BLaER1 (cell line): ENCODE results near the gene ATP8B4.
A peak's percentile ranks its signal among the peaks of the same experiment; 100 is the strongest.

Source experiments
- H3K27ac ChIP-seq: shearing (Covaris generic); formaldehyde crosslinking; 2 replicates; pipeline ENCODE4 v1.8.1; 2022
- H3K27me3 ChIP-seq: shearing (Covaris generic); formaldehyde crosslinking; 2 replicates; pipeline ENCODE4 v1.8.1; 2022
- H3K36me3 ChIP-seq: shearing (Covaris generic); formaldehyde crosslinking; 2 replicates; pipeline ENCODE4 v1.8.1; 2022
- H3K4me1 ChIP-seq: shearing (Covaris generic); formaldehyde crosslinking; 2 replicates; pipeline ENCODE4 v1.8.1; 2022
- H3K4me2 ChIP-seq: shearing (Covaris generic); formaldehyde crosslinking; 2 replicates; pipeline ENCODE4 v1.8.1; 2022
- H3K4me3 ChIP-seq: shearing (Covaris generic); formaldehyde crosslinking; 2 replicates; pipeline ENCODE4 v1.8.1; 2022
- H3K9ac ChIP-seq: shearing (Covaris generic); formaldehyde crosslinking; 2 replicates; pipeline ENCODE4 v1.8.1; 2022
- H3K9me3 ChIP-seq: shearing (Covaris generic); formaldehyde crosslinking; 2 replicates; pipeline ENCODE4 v1.8.1; 2022
- H4K20me1 ChIP-seq: shearing (Covaris generic); formaldehyde crosslinking; 2 replicates; pipeline ENCODE4 v1.8.1; 2022
- Cebpa-rat ChIP-seq: shearing (Covaris generic); IDR thresholded peaks from 2 replicates; pipeline ENCODE4 v1.8.1; 2022

ATP8B4 gene

DNA sequence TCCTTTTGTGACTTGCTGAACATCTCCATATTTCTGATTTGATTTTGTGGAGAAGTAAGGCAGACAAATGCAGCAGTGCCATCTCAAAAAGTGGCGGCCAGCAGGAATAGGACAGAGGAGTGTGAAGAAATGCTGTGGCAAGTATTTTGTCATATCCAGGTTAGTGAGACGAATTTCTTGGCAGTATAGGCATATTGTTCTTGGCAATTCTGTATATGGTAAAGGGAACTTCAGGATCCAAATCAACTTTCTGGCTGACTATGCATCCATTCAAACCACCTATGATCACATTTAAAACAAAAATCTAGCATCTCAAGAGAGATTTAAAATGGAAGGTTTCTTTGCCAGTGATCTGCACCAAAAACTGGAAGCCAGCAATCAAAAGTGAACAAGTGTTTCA lies 270.2 kb downstream of the ATP8B4 start:
- H3K27me3 ChIP-seq = no peaks in the 10 kb centered on the region
- H4K20me1 ChIP-seq = no peaks in the 10 kb centered on the region
- no peak overlapping the region for H3K4me3 ChIP-seq
- no peaks in the 10 kb centered on the region for H3K36me3 ChIP-seq
- peaks cover 5% of the 10 kb centered on the region; the same call in 1 of the 2 replicates for H3K9me3 ChIP-seq
- H3K9ac ChIP-seq = no peak overlapping the region
- no peak overlapping the region for H3K4me2 ChIP-seq
- H3K4me1 ChIP-seq = peaks cover 18% of the 10 kb centered on the region
- H3K27ac ChIP-seq = no peak overlapping the region
- TF ChIP-seq Cebpa-rat = no peak

DNA sequence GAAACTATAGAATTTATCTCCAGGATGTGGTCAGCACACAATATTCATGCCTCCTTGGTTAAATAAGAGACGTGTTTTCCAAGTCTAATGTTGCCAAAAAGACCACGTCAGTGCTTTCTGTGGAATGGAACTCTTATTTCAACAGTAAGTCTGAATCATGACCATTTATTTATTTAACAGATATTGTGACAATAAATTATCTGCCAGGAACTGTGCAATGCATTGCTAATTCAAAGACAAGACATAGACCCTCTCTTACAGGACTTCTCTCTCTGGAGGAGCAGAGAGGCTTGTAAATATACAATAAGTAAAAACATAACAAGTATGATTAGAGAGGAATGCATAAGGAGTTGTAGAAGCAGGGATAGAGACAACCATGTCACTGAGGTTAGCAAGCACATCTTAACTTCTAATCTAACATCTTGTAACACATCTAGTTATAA lies 270.7 kb downstream of the ATP8B4 start:
- peaks cover 5% of the 10 kb centered on the region; the same call in 1 of the 2 replicates for H3K9me3 ChIP-seq
- H3K4me1 ChIP-seq = peaks cover 18% of the 10 kb centered on the region
- no peaks in the 10 kb centered on the region for H3K27me3 ChIP-seq
- no peaks in the 10 kb centered on the region for H4K20me1 ChIP-seq
- no peak overlapping the region for H3K4me3 ChIP-seq
- H3K27ac ChIP-seq = no peak overlapping the region
- H3K36me3 ChIP-seq = no peaks in the 10 kb centered on the region
- no peak overlapping the region for H3K9ac ChIP-seq
- H3K4me2 ChIP-seq = peak overlapping the region; percentile 48
- no peak for TF ChIP-seq Cebpa-rat

DNA sequence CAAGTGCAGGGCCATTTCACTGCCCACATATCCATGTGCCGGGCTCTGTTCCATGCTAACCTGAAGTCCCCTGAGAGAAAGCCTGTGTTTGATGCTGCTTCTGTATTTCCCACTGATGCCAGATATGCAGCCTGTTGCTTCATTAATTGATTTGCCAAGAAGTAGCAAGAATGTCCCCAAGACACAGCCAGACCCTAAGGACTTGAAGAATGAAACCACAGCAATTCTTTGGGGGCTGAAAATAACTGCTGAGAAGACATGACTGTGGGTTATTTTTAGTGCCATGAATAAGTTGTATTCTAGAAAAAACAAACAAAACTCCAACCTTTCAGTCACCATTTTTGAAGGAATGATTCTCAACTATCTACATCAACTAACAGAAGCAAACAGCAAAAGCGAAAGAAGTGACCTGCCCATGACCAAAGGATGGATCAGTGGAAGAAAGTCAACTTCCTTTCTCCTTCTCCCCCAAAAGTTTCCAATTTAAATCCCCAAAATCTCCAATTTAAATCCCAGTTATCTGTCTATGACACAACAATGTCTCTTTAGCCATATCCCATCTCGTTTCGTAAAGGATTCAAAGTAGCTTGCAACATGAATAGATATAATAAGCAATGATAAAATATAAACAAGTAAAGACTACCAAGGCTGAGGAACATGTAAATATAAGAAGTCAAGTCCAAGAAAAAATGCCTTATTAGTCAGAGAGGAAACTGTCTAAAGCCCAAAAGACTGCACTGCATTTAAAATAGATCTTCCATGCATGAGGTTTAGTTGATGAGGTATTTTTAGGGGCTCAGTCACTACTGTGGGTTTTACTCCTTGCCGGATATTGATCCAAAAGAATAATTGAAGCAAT lies 271.4 kb downstream of the ATP8B4 start:
- Histone ChIP-seq H3K4me3 (no peak overlapping the region), H3K27me3 (no peaks in the 10 kb centered on the region), H3K4me1 (peaks cover 18% of the 10 kb centered on the region), H3K9me3 (peaks cover 5% of the 10 kb centered on the region; the same call in 1 of the 2 replicates), H3K36me3 (no peaks in the 10 kb centered on the region), H3K9ac (no peak overlapping the region), H4K20me1 (no peaks in the 10 kb centered on the region), H3K27ac (no peak overlapping the region), H3K4me2 (peak overlapping the region; percentile 48)
- no peak for TF ChIP-seq Cebpa-rat

DNA sequence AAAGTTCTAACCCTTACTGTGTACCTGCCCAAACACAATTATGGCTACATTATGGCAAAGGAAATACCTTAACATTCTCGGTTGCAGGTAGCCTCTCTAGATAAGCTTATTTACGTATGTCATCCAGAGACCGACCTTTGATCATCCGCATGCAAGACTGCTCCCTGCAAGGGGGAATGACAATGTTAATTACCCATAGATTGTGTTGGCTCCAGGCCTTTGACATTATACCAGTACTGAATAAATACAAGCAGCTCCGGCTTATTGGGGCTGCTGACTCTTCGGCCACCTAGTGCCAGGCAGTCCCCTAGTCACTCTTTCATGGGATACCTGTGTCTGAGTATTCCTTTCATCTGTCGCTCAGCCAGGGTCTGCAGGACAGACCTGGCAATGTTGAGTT lies 274.6 kb downstream of the ATP8B4 start:
- no peaks in the 10 kb centered on the region for H3K36me3 ChIP-seq
- no peak overlapping the region for H3K4me3 ChIP-seq
- H3K4me1 ChIP-seq = peaks cover 18% of the 10 kb centered on the region
- no peaks in the 10 kb centered on the region for H4K20me1 ChIP-seq
- H3K9ac ChIP-seq = no peak overlapping the region
- peaks cover 1% of the 10 kb centered on the region for H3K9me3 ChIP-seq
- H3K27me3 ChIP-seq = no peaks in the 10 kb centered on the region
- no peak overlapping the region for H3K4me2 ChIP-seq
- no peak for TF ChIP-seq Cebpa-rat
- H3K27ac ChIP-seq = no peak overlapping the region

DNA sequence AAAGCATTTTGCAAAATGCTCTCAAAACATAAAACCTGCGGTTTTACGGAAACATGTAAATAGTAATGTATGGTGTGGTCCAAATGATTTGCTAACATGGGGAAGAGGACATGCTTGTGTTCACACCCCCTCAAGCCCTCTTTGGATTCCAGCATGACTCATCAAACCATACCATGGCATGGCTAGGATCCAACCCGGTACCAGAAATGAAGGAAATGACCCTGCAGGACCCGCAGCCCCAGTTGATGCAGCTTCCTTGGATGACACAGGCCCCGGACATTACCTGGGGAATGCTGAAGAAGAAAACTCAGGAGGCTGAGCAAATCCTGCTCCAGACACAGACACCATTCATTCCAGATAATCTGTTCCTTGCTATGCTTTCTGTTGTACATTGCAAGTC lies 275.3 kb downstream of the ATP8B4 start:
- Histone ChIP-seq H3K36me3 (no peaks in the 10 kb centered on the region), H3K4me1 (peaks cover 18% of the 10 kb centered on the region), H3K27me3 (no peaks in the 10 kb centered on the region), H3K4me2 (no peak overlapping the region), H3K9me3 (peaks cover 8% of the 10 kb centered on the region), H3K27ac (no peak overlapping the region), H3K9ac (no peak overlapping the region), H3K4me3 (no peak overlapping the region), H4K20me1 (no peaks in the 10 kb centered on the region)
- TF ChIP-seq Cebpa-rat = no peak

DNA sequence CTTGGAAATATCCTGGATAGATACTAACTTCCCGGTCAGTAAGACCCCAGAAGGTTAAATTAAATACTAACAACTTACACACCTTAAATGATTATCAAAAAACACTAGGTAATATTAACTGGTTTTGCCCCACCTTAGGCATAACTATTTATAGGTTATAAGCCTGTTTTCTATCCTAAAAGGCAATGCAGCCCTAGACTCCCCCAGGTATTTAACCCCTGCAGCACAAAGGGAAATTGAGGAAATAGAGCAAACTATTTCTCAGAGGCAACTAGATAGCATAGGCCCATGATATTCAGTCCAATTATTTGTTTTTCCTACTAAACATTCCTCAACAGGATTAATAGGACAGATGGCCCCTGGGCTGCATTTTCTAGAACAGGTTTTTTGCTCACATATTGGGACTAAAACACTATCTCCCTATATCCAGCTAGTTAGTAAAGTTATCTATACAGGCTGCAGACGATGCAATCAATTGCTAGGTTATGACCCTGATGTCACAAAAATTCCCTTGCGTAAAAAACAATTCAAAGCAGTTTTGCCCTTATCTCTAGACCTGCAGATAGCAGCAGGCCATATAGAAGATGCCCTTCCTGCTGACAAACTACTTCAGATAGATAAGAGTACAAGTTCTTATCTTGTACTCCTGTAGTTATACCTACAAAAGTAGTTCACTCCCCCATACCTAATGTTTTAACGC lies 276.9 kb downstream of the ATP8B4 start:
- no peaks in the 10 kb centered on the region for H3K27me3 ChIP-seq
- no peak overlapping the region for H3K4me2 ChIP-seq
- no peak overlapping the region for H3K27ac ChIP-seq
- H3K4me1 ChIP-seq = peaks cover 4% of the 10 kb centered on the region
- H3K4me3 ChIP-seq = no peak overlapping the region
- no peak overlapping the region for H3K9ac ChIP-seq
- H3K36me3 ChIP-seq = no peaks in the 10 kb centered on the region
- no peaks in the 10 kb centered on the region for H4K20me1 ChIP-seq
- peaks cover 14% of the 10 kb centered on the region for H3K9me3 ChIP-seq
- no peak for TF ChIP-seq Cebpa-rat

DNA sequence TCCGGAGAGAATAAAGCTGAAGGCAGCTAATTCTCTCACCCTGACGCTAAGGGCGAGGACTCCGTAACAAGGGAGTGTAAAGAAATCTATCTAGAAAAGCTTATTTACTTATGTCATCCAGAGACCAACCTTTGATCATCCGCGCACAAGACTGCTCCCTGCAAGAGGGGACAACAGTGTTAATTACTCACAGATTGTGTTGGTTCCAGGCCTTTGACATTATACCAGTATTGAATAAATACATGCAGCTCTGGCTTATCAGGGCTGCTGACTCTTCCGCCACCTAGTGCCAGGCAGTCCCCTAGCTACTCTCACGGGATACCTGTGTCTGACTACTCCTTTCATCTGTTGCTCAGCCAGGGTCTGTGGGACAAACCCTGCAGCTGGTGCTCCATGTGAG lies 286.5 kb downstream of the ATP8B4 start:
- H4K20me1 ChIP-seq = no peaks in the 10 kb centered on the region
- H3K4me1 ChIP-seq = peaks cover 7% of the 10 kb centered on the region
- H3K27me3 ChIP-seq = no peaks in the 10 kb centered on the region
- no peak overlapping the region for H3K4me3 ChIP-seq
- H3K9me3 ChIP-seq = no peaks in the 10 kb centered on the region
- TF ChIP-seq Cebpa-rat = no peak
- H3K9ac ChIP-seq = no peak overlapping the region
- no peak overlapping the region for H3K27ac ChIP-seq
- no peaks in the 10 kb centered on the region for H3K36me3 ChIP-seq
- no peak overlapping the region for H3K4me2 ChIP-seq

DNA sequence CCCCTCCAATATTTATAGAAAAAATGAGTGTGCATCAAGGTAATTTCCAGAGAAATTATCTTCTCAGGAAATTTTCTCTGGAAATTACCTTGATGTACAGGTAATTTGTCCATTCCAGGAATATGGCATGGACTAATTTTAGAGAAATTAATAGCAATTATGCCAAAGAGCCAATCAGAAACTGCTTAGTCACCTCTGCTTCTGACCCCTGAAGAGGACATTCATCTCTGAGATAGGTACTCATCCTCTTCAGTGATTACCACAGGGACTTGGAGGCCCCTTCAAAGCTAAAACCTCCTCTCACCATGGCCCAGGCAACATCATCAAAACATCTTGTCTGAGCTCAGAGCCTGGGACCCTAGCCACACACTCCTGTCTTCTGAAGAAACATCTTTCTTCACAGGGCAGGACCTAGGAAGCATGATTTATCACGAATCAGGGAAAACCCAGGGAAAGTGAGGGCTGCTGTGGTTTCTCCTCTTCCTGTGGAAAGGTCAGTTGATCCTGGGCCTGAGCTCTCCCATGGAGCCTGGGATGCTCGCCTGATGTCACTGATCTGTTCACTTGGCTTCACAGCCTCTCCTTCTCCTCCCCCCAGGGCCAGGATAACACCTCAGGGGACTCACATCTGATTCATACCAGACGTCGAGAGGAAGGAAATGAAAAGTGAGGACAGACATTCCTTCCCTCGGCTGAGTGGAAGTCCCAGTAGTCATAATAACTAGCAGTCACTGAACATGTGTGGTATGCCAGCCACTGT lies 287.6 kb downstream of the ATP8B4 start:
- H3K27ac ChIP-seq = no peak overlapping the region
- no peak overlapping the region for H3K9ac ChIP-seq
- H3K9me3 ChIP-seq = no peaks in the 10 kb centered on the region
- H3K4me1 ChIP-seq = peaks cover 7% of the 10 kb centered on the region
- H4K20me1 ChIP-seq = no peaks in the 10 kb centered on the region
- no peaks in the 10 kb centered on the region for H3K27me3 ChIP-seq
- no peak overlapping the region for H3K4me2 ChIP-seq
- TF ChIP-seq Cebpa-rat = no peak
- H3K36me3 ChIP-seq = no peaks in the 10 kb centered on the region
- no peak overlapping the region for H3K4me3 ChIP-seq

DNA sequence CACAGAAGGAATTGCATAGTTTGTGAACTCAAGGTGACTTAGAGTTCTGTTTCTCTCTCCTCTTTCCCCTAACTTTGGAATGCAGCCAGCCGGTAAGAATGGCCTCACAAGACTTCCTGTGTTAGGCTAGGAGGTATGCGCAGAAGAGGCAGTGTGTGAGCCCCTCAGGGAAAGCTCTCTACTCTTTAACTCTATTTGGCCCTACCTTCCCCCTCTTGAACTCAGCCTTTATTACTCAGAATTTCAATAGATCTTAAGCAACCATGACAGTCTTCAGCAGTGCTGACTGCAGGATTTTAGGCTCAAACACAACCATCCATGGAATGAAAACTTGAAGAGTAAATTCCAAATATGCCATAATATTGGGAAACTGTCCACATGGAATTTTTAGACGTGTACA lies 288.6 kb downstream of the ATP8B4 start:
- peaks cover 7% of the 10 kb centered on the region for H3K4me1 ChIP-seq
- H3K4me3 ChIP-seq = no peak overlapping the region
- no peaks in the 10 kb centered on the region for H4K20me1 ChIP-seq
- no peaks in the 10 kb centered on the region for H3K9me3 ChIP-seq
- no peak for TF ChIP-seq Cebpa-rat
- 0 out of 2 replicates have a peak overlapping the region, but pooled peaks have one; percentile 1 for H3K4me2 ChIP-seq
- H3K27ac ChIP-seq = no peak overlapping the region
- H3K36me3 ChIP-seq = no peaks in the 10 kb centered on the region
- no peaks in the 10 kb centered on the region for H3K27me3 ChIP-seq
- no peak overlapping the region for H3K9ac ChIP-seq

DNA sequence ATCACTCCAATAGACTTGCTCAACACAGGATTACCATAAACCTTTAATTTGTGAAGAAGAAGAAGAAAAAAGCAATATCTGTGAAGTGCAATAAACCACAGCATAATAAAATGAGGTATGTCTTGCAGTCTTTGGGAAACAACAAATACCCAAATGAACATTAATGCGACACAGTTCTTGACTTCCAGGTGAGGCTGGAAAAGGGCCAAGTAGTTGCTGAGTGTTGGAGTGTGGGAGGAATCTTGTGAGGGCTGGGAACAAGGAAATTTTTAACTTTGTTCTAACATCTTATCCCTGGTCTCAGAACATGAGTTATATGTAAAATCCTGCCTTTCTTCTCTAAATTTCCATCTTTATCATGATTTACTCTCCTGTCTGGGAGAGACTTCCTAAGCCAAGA lies 291.7 kb downstream of the ATP8B4 start:
- Histone ChIP-seq H3K9ac (no peak overlapping the region), H3K4me1 (peaks cover 7% of the 10 kb centered on the region), H4K20me1 (no peaks in the 10 kb centered on the region), H3K27me3 (no peaks in the 10 kb centered on the region), H3K4me3 (no peak overlapping the region), H3K36me3 (no peaks in the 10 kb centered on the region), H3K27ac (no peak overlapping the region), H3K4me2 (no peak overlapping the region), H3K9me3 (no peaks in the 10 kb centered on the region)
- no peak for TF ChIP-seq Cebpa-rat
